HEK293 (cell line): Measurements from ENCODE around the gene NAT14.
A peak's percentile ranks its signal among the peaks of the same experiment; 100 is the strongest.

Experiments
- CTCF ChIA-PET: fragments of 350-600 bp; formaldehyde crosslinking; extraction: SDS; loops from one replicate; lab custom pipeline; 2021; ENCODE audit warnings: antibody characterized with exemption; lab: Yijun Ruan, JAX
- POLR2A ChIA-PET: fragments of 300-600 bp; formaldehyde crosslinking; extraction: SDS; loops from one replicate; lab custom pipeline; 2020; ENCODE audit warnings: antibody characterized with exemption, inconsistent platforms; lab: Yijun Ruan, JAX
- H3K27ac ChIP-seq: fragments of 200-500 bp; sonication (Bioruptor generic); 2 replicates; pipeline ENCODE4 v1.5.1; 2014; ENCODE audit warnings: low read depth, low read length, control low read depth, inconsistent platforms; ENCODE audit errors: extremely low read depth
- H3K36me3 ChIP-seq, 2 experiments: fragments of 200-500 bp in 1 of 2; sonication (Bioruptor generic) in 1 of 2; 1 replicate in 1 of 2; 2 replicates in 1 of 2; pipeline ENCODE4 v1.5.1; 2014 to 2017; ENCODE audit warnings: inconsistent platforms in 2 of 2, low read length in 2 of 2; ENCODE audit not compliant: control insufficient read depth in 2 of 2, insufficient read depth in 1 of 2
- H3K4me1 ChIP-seq: fragments of 200-500 bp; sonication (Bioruptor generic); 2 replicates; pipeline ENCODE4 v1.5.1; 2014; ENCODE audit warnings: mild to moderate bottlenecking, low read length, inconsistent platforms; ENCODE audit not compliant: control insufficient read depth, insufficient read depth
- H3K4me3 ChIP-seq: 2 replicates; pipeline ENCODE4 v1.5.1; 2011; ENCODE audit warnings: low read depth, mild to moderate bottlenecking, control low read depth, low read length, moderate library complexity
- H3K9me3 ChIP-seq: fragments of 200-500 bp; sonication (Bioruptor generic); 2 replicates; pipeline ENCODE4 v1.5.1; 2014; ENCODE audit warnings: low read depth, low read length, inconsistent platforms; ENCODE audit not compliant: control insufficient read depth, insufficient read depth
- EGR2 ChIP-seq: fragments of 450-650 bp; formaldehyde crosslinking; IDR thresholded peaks from 2 replicates; pipeline ENCODE4 v1.5.1; 2016; ENCODE audit warnings: low read depth, missing biosample characterization, missing genetic modification characterization
- GLIS2 ChIP-seq: fragments of 450-650 bp; formaldehyde crosslinking; IDR thresholded peaks from 2 replicates; pipeline ENCODE4 v1.5.1; 2016; ENCODE audit warnings: missing biosample characterization, missing genetic modification characterization
- HOXA7 ChIP-seq: sonication (generic); formaldehyde crosslinking; IDR thresholded peaks from 2 replicates; pipeline ENCODE4 v1.8.1; 2022; ENCODE audit warnings: missing genetic modification reagents, borderline replicate concordance
- KLF7 ChIP-seq: fragments of 450-650 bp; formaldehyde crosslinking; IDR thresholded peaks from 2 replicates; pipeline ENCODE4 v1.5.1; 2016; ENCODE audit warnings: missing biosample characterization, missing genetic modification characterization, borderline replicate concordance
- KLF8 ChIP-seq: fragments of 450-650 bp; formaldehyde crosslinking; IDR thresholded peaks from 2 replicates; pipeline ENCODE4 v1.5.1; 2016; ENCODE audit warnings: missing biosample characterization, missing genetic modification characterization
- PRDM1 ChIP-seq: fragments of 450-650 bp; formaldehyde crosslinking; IDR thresholded peaks from 2 replicates; pipeline ENCODE4; 2016; ENCODE audit warnings: missing biosample characterization, missing genetic modification characterization
- REPIN1 ChIP-seq: fragments of 450-650 bp; formaldehyde crosslinking; IDR thresholded peaks from 2 replicates; pipeline ENCODE4 v1.5.1; 2017; ENCODE audit warnings: missing biosample characterization, missing genetic modification characterization, low read depth
- YY2 ChIP-seq: fragments of 450-650 bp; formaldehyde crosslinking; IDR thresholded peaks from 2 replicates; pipeline ENCODE4 v1.5.1; 2016; ENCODE audit warnings: missing biosample characterization, missing genetic modification characterization
- ZBTB20 ChIP-seq: fragments of 450-650 bp; formaldehyde crosslinking; IDR thresholded peaks from 2 replicates; pipeline ENCODE4 v1.5.1; 2016; ENCODE audit warnings: missing biosample characterization, missing genetic modification characterization
- ZBTB7A ChIP-seq: fragments of 450-650 bp; formaldehyde crosslinking; IDR thresholded peaks from 2 replicates; pipeline ENCODE4 v1.5.1; 2016; ENCODE audit warnings: low read depth, missing biosample characterization, missing genetic modification characterization
- ZFHX2 ChIP-seq: fragments of 450-650 bp; formaldehyde crosslinking; conservative IDR thresholded peaks from 2 replicates; pipeline ENCODE4 v1.5.1; 2016; ENCODE audit warnings: missing biosample characterization, missing genetic modification characterization
- ZNF221 ChIP-seq: fragments of 450-650 bp; formaldehyde crosslinking; IDR thresholded peaks from 2 replicates; pipeline ENCODE4 v1.5.1; 2017; ENCODE audit warnings: missing biosample characterization, missing genetic modification characterization, borderline replicate concordance
- ZNF366 ChIP-seq: fragments of 450-650 bp; formaldehyde crosslinking; conservative IDR thresholded peaks from 2 replicates; pipeline ENCODE4 v1.5.1; 2016; ENCODE audit warnings: missing biosample characterization, missing genetic modification characterization
- ZNF391 ChIP-seq: fragments of 450-650 bp; formaldehyde crosslinking; IDR thresholded peaks from 2 replicates; pipeline ENCODE4 v1.5.1; 2016; ENCODE audit warnings: low read depth, missing biosample characterization, missing genetic modification characterization, borderline replicate concordance
- ZNF501 ChIP-seq: fragments of 450-650 bp; formaldehyde crosslinking; IDR thresholded peaks from 2 replicates; pipeline ENCODE4 v1.5.1; 2016; ENCODE audit warnings: missing biosample characterization, missing genetic modification characterization
- ZNF585B ChIP-seq: fragments of 450-650 bp; formaldehyde crosslinking; IDR thresholded peaks from 2 replicates; pipeline ENCODE4 v1.5.1; 2016; ENCODE audit warnings: missing biosample characterization, missing genetic modification characterization
- TF ChIP-seq, protein P1 (sequence below): fragments of 450-650 bp; formaldehyde crosslinking; IDR thresholded peaks from 2 replicates; pipeline ENCODE4 v1.5.1; 2016; ENCODE audit warnings: missing biosample characterization, missing genetic modification characterization
- TF ChIP-seq, protein P2 (sequence below): fragments of 450-650 bp; formaldehyde crosslinking; optimal IDR thresholded peaks from 2 replicates; pipeline ENCODE3; 2016; ENCODE audit warnings: missing biosample characterization, mild to moderate bottlenecking, missing genetic modification characterization
- TF ChIP-seq, protein P3 (sequence below): fragments of 450-650 bp; formaldehyde crosslinking; IDR thresholded peaks from 2 replicates; pipeline ENCODE4 v1.5.1; 2016; ENCODE audit warnings: missing biosample characterization, missing genetic modification characterization
- TF ChIP-seq, protein P4 (sequence below): fragments of 450-650 bp; formaldehyde crosslinking; IDR thresholded peaks from 2 replicates; pipeline ENCODE4 v1.5.1; 2016; ENCODE audit warnings: missing biosample characterization, missing genetic modification characterization
- TF ChIP-seq, protein P5 (sequence below): fragments of 450-650 bp; formaldehyde crosslinking; conservative IDR thresholded peaks from 2 replicates; pipeline ENCODE4 v1.5.1; 2016; ENCODE audit warnings: low read depth, missing biosample characterization, missing genetic modification characterization

Gene NAT14

DNA sequence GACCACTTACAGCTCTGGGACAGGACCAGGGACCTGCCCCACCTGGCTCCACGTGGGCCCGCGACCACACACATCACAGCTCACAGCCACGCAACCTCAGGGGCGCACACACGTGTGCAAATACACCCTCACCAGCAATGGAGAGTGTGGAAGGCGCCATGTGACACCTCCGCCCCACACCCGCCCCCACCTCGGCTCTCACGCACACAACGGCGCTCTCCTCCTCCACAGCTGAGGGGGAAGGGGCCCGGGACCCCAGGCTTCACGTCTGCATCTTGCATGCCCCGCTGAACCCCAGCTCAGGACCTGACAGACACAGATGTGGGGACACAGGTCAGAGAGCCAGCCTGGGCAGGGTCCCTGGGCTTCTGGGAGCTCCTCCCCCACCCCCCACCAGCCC lies 35.5 kb upstream of the NAT14 start (continued):
- TF ChIP-seq, protein P1, sequence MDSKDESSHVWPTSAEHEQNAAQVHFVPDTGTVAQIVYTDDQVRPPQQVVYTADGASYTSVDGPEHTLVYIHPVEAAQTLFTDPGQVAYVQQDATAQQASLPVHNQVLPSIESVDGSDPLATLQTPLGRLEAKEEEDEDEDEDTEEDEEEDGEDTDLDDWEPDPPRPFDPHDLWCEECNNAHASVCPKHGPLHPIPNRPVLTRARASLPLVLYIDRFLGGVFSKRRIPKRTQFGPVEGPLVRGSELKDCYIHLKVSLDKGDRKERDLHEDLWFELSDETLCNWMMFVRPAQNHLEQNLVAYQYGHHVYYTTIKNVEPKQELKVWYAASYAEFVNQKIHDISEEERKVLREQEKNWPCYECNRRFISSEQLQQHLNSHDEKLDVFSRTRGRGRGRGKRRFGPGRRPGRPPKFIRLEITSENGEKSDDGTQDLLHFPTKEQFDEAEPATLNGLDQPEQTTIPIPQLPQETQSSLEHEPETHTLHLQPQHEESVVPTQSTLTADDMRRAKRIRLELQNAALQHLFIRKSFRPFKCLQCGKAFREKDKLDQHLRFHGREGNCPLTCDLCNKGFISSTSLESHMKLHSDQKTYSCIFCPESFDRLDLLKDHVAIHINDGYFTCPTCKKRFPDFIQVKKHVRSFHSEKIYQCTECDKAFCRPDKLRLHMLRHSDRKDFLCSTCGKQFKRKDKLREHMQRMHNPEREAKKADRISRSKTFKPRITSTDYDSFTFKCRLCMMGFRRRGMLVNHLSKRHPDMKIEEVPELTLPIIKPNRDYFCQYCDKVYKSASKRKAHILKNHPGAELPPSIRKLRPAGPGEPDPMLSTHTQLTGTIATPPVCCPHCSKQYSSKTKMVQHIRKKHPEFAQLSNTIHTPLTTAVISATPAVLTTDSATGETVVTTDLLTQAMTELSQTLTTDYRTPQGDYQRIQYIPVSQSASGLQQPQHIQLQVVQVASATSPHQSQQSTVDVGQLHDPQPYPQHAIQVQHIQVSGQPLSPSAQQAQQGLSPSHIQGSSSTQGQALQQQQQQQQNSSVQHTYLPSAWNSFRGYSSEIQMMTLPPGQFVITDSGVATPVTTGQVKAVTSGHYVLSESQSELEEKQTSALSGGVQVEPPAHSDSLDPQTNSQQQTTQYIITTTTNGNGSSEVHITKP: no peak
- TF ChIP-seq ZNF221 (tag by site-specific recombination) (no peak), GLIS2 (tag by site-specific recombination) (0 out of 2 replicates have a peak, but pooled peaks have one; percentile 20), ZNF585B (tag by site-specific recombination) (no peak), ZNF501 (tag by site-specific recombination) (no peak), YY2 (tag by site-specific recombination) (no peak), KLF7 (tag by site-specific recombination) (no peak), ZNF391 (no peak)
- TF ChIP-seq, protein P2, sequence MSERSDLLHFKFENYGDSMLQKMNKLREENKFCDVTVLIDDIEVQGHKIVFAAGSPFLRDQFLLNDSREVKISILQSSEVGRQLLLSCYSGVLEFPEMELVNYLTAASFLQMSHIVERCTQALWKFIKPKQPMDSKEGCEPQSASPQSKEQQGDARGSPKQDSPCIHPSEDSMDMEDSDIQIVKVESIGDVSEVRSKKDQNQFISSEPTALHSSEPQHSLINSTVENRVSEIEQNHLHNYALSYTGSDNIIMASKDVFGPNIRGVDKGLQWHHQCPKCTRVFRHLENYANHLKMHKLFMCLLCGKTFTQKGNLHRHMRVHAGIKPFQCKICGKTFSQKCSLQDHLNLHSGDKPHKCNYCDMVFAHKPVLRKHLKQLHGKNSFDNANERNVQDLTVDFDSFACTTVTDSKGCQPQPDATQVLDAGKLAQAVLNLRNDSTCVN: no peak

DNA sequence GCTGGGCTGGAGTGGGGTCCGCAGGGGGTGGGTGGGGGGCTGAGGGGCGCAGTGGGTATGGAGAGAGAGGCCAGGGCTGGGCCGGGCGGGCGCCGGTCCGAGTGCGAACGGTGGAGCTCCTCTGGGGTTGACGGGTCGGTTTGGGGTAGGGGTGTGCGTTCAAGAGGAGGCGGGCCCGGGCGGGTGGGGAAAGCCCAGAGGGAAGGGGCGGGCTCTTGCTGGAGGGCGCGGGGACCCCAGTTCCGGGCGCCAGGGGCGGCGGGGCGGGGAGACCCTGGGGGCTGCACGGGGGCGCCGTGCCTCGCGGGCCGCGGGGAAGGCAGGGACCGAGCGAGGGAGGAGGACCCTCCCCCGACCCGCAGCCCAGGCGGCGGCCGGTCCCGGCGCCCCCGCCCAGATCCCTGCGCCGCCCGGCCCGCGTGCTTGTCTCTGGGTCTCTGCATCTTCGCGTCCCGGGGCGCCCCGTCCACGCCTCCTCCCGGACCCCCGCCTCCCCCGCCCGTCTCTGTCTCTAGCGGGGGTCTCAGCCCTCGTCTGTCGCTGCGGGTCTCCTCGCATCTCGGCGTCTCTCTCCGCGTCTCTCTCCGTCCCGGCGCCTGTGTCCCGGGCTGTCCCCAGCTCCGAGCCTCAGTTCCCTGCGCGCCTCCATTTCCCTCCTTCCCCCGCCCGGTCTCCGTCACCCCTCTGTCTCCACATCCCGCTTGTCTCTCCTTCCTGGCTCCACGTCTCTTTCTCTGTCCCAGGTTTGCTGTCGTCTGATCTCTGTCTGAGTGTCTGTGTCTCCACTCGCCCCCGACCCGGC lies 33.6 kb upstream of the NAT14 start:
- CTCF ChIA-PET: interaction anchor here (0.6 to 1.0 kb wide), 5 partner anchors 16 to 203 kb away, joined by 3 to 5 read pairs (median 4); no protein-coding TSS in a partner anchor
- Histone ChIP-seq H3K27ac (no peak overlapping the region), H3K36me3 (no peaks in the 10 kb centered on the region), H3K9me3 (no peaks in the 10 kb centered on the region), H3K4me3 (0 out of 2 replicates have a peak overlapping the region, but pooled peaks have one; percentile 4), H3K4me1 (no peaks in the 10 kb centered on the region)
- POLR2A ChIA-PET: interaction anchor here (0.6 to 0.9 kb wide), 3 partner anchors 10 to 362 kb away, joined by 3 to 4 read pairs (median 3); partner anchors contain the start of gene ISOC2
- TF ChIP-seq, protein P2: peak; percentile 42
- peak; percentile 55; the same call in 1 of the 2 replicates for TF ChIP-seq KLF8 (tag by site-specific recombination)
- peak; percentile 52 for TF ChIP-seq ZFHX2 (tag by site-specific recombination)
- TF ChIP-seq EGR2 (tag by site-specific recombination): 0 out of 2 replicates have a peak, but pooled peaks have one; percentile 24
- TF ChIP-seq, protein P3, sequence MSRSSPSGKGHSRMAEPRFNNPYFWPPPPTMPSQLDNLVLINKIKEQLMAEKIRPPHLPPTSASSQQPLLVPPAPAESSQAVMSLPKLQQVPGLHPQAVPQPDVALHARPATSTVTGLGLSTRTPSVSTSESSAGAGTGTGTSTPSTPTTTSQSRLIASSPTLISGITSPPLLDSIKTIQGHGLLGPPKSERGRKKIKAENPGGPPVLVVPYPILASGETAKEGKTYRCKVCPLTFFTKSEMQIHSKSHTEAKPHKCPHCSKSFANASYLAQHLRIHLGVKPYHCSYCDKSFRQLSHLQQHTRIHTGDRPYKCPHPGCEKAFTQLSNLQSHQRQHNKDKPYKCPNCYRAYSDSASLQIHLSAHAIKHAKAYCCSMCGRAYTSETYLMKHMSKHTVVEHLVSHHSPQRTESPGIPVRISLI (tag by site-specific recombination): no peak
- peak; percentile 26; the same call in 1 of the 2 replicates for TF ChIP-seq ZBTB20 (tag by site-specific recombination)
- TF ChIP-seq ZBTB7A (tag by site-specific recombination): 0 out of 2 replicates have a peak, but pooled peaks have one; percentile 50
- TF ChIP-seq, protein P4, sequence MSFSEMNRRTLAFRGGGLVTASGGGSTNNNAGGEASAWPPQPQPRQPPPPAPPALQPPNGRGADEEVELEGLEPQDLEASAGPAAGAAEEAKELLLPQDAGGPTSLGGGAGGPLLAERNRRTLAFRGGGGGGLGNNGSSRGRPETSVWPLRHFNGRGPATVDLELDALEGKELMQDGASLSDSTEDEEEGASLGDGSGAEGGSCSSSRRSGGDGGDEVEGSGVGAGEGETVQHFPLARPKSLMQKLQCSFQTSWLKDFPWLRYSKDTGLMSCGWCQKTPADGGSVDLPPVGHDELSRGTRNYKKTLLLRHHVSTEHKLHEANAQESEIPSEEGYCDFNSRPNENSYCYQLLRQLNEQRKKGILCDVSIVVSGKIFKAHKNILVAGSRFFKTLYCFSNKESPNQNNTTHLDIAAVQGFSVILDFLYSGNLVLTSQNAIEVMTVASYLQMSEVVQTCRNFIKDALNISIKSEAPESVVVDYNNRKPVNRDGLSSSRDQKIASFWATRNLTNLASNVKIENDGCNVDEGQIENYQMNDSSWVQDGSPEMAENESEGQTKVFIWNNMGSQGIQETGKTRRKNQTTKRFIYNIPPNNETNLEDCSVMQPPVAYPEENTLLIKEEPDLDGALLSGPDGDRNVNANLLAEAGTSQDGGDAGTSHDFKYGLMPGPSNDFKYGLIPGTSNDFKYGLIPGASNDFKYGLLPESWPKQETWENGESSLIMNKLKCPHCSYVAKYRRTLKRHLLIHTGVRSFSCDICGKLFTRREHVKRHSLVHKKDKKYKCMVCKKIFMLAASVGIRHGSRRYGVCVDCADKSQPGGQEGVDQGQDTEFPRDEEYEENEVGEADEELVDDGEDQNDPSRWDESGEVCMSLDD (tag by site-specific recombination): peak; percentile 71
- TF ChIP-seq PRDM1 (tag by site-specific recombination): no peak
- TF ChIP-seq HOXA7: no peak
- TF ChIP-seq ZNF366 (tag by site-specific recombination): peak; percentile 44; the same call in 1 of the 2 replicates
- TF ChIP-seq, protein P5, sequence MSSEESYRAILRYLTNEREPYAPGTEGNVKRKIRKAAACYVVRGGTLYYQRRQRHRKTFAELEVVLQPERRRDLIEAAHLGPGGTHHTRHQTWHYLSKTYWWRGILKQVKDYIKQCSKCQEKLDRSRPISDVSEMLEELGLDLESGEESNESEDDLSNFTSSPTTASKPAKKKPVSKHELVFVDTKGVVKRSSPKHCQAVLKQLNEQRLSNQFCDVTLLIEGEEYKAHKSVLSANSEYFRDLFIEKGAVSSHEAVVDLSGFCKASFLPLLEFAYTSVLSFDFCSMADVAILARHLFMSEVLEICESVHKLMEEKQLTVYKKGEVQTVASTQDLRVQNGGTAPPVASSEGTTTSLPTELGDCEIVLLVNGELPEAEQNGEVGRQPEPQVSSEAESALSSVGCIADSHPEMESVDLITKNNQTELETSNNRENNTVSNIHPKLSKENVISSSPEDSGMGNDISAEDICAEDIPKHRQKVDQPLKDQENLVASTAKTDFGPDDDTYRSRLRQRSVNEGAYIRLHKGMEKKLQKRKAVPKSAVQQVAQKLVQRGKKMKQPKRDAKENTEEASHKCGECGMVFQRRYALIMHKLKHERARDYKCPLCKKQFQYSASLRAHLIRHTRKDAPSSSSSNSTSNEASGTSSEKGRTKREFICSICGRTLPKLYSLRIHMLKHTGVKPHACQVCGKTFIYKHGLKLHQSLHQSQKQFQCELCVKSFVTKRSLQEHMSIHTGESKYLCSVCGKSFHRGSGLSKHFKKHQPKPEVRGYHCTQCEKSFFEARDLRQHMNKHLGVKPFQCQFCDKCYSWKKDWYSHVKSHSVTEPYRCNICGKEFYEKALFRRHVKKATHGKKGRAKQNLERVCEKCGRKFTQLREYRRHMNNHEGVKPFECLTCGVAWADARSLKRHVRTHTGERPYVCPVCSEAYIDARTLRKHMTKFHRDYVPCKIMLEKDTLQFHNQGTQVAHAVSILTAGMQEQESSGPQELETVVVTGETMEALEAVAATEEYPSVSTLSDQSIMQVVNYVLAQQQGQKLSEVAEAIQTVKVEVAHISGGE (tag by site-specific recombination): no peak
- no peak for TF ChIP-seq REPIN1
